Effector memory CD8-positive, alpha-beta T cell (primary cell): ENCODE measurements around the gene CYP26A1.

ENCODE experiments used
- ATAC-seq: fragments of 150-1000 bp; cut with Tn5 transposase; replicated peaks from 2 replicates; pipeline ENCODE4 v1.10.0; 2021; ENCODE audit warnings: mild to moderate bottlenecking, moderate library complexity
- DNase-seq, 3 experiments: peaks; one replicate each; pipeline ENCODE4 v3.0.0; 2021
- H3K27ac Mint-ChIP-seq, 2 donors: one replicate each; pipeline ENCODE4 v1.8.0; 2022; ENCODE audit warnings: mild to moderate bottlenecking in 2 of 2, mixed read lengths in 2 of 2, moderate library complexity in 2 of 2
- H3K27me3 Mint-ChIP-seq, 2 donors: one replicate each; pipeline ENCODE4 v1.8.0; 2022; ENCODE audit warnings: mixed read lengths in 2 of 2
- H3K36me3 Mint-ChIP-seq: one replicate; pipeline ENCODE4 v1.8.0; 2022; ENCODE audit warnings: mild to moderate bottlenecking, moderate library complexity, mixed read lengths; ENCODE audit not compliant: insufficient read depth
- H3K4me1 Mint-ChIP-seq, 2 donors: one replicate each; pipeline ENCODE4 v1.8.0; 2022; ENCODE audit warnings: low read depth in 2 of 2, mixed read lengths in 2 of 2
- H3K4me3 Mint-ChIP-seq, 2 donors: one replicate each; pipeline ENCODE4 v1.8.0; 2022; ENCODE audit warnings: mild to moderate bottlenecking in 2 of 2, mixed read lengths in 2 of 2, moderate library complexity in 2 of 2
- H3K9me3 Mint-ChIP-seq, 2 donors: one replicate each; pipeline ENCODE4 v1.8.0; 2022; ENCODE audit warnings: mixed read lengths in 2 of 2

The CYP26A1 gene

DNA sequence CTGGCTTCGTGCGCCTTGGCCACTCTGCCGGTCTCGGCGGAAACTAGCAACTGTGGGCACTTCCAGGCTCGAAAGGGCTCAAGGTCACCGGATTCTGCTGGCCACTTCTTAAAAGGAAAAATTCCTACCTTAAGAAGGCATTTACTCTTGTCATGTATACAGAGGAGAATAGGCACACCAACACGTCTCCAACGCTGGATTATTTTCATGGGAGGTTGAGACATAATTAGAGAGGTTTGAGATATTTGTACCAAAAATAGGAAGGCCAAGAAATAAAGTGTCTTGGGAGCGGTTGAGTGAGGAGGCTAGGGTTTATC, 4.5 kb upstream of the CYP26A1 start:
- DNase-seq (no peak), ATAC-seq (no peak)
- peaks cover 66 to 94% of the 10 kb centered on the region in 2 donors for H3K27me3 Mint-ChIP-seq
- H3K4me1 Mint-ChIP-seq, result peaks cover 10 to 18% of the 10 kb centered on the region in 2 donors
- H3K4me3 Mint-ChIP-seq, result no peak overlapping the region
- H3K36me3 Mint-ChIP-seq, result no peaks in the 10 kb centered on the region
- no peak overlapping the region for H3K27ac Mint-ChIP-seq
- H3K9me3 Mint-ChIP-seq, result no peaks in the 10 kb centered on the region

- Mint-ChIP-seq H3K27me3 (peaks cover 68 to 94% of the 10 kb centered on the region in 2 donors), H3K4me1 (peaks cover 11 to 24% of the 10 kb centered on the region in 2 donors), H3K36me3 (no peaks in the 10 kb centered on the region), H3K27ac (no peak overlapping the region), H3K9me3 (no peaks in the 10 kb centered on the region), H3K4me3 (peak overlapping the region in 1 of 2 donors; percentile 30)
- ATAC-seq (no peak), DNase-seq (no peak)
Measured at GRCh38 chr10:93070378-93071176, 3.1 kb upstream of the CYP26A1 start.

DNA sequence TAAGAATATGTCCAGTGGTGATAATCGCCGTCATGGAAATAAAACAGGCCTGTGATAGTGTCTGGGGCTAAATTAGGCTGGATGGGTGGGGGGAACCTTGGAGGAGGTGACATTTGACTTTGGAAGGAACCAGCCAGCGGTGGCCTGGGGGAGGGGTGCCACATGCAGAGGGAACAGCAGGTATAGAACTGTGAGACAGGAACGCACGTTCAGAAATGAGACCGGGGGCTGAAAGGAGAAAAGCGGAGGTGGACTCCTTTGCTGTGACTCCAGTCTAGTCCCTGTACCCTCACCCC, 2.6 kb upstream of the CYP26A1 start:
- no peaks in the 10 kb centered on the region for H3K9me3 Mint-ChIP-seq
- no peaks in the 10 kb centered on the region for H3K36me3 Mint-ChIP-seq
- no peak for DNase-seq
- peak overlapping the region in 1 of 2 donors; percentile 30 for H3K4me3 Mint-ChIP-seq
- ATAC-seq, result no peak
- H3K4me1 Mint-ChIP-seq, result peaks cover 10 to 28% of the 10 kb centered on the region in 2 donors
- H3K27ac Mint-ChIP-seq, result no peak overlapping the region
- H3K27me3 Mint-ChIP-seq, result peaks cover 71 to 97% of the 10 kb centered on the region in 2 donors

- ATAC-seq, result no peak
- Mint-ChIP-seq H3K36me3 (no peaks in the 10 kb centered on the region), H3K4me1 (peaks cover 10 to 28% of the 10 kb centered on the region in 2 donors), H3K27me3 (peaks cover 71 to 98% of the 10 kb centered on the region in 2 donors), H3K4me3 (peak overlapping the region in 1 of 2 donors; percentile 71), H3K27ac (no peak overlapping the region), H3K9me3 (no peaks in the 10 kb centered on the region)
- DNase-seq, result no peak
Measured at GRCh38 chr10:93071674-93072224, 1.9 kb upstream of the CYP26A1 start.

- H3K4me3 Mint-ChIP-seq, result peak overlapping the region; percentile 56 to 71
- no peaks in the 10 kb centered on the region for H3K36me3 Mint-ChIP-seq
- H3K27me3 Mint-ChIP-seq, result peaks cover 69 to 97% of the 10 kb centered on the region in 2 donors
- H3K9me3 Mint-ChIP-seq, result no peaks in the 10 kb centered on the region
- ATAC-seq, result no peak
- H3K4me1 Mint-ChIP-seq, result peaks cover 10 to 28% of the 10 kb centered on the region in 2 donors
- H3K27ac Mint-ChIP-seq, result no peak overlapping the region
- no peak for DNase-seq
Measured at GRCh38 chr10:93072225-93072712, 1.4 kb upstream of the CYP26A1 start.

GRCh38 chr10:93072713-93073538, 767 bp upstream of the CYP26A1 start:
- H3K27ac Mint-ChIP-seq, result no peak overlapping the region

DNA sequence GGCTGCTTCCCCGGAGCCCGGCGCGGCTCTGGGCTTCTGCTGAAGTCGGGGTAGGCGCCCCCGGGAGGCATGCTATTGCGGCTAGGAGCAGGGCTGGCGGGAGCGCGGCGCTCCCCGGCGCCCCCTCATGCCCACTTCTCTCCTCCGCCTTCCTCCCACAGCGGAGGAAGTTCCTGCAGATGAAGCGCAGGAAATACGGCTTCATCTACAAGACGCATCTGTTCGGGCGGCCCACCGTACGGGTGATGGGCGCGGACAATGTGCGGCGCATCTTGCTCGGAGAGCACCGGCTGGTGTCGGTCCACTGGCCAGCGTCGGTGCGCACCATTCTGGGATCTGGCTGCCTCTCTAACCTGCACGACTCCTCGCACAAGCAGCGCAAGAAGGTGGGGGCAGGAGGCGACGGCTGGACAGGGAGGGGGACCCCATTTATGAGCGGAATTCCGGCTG, 479 bp downstream of the CYP26A1 start:
- peaks cover 55 to 89% of the 10 kb centered on the region in 2 donors for H3K27me3 Mint-ChIP-seq
- ATAC-seq (no peak), DNase-seq (no peak)
- H3K36me3 Mint-ChIP-seq, result no peaks in the 10 kb centered on the region
- peak overlapping the region; percentile 77 to 85 for H3K4me3 Mint-ChIP-seq
- no peaks in the 10 kb centered on the region for H3K9me3 Mint-ChIP-seq
- peaks cover 6 to 23% of the 10 kb centered on the region in 2 donors for H3K4me1 Mint-ChIP-seq
- H3K27ac Mint-ChIP-seq, result no peak overlapping the region

More at GRCh38 chr10:93072713-93073538, 767 bp upstream of the CYP26A1 start:
- peak overlapping the region; percentile 56 to 71 for H3K4me3 Mint-ChIP-seq
- peaks cover 62 to 94% of the 10 kb centered on the region in 2 donors for H3K27me3 Mint-ChIP-seq
- no peaks in the 10 kb centered on the region for H3K9me3 Mint-ChIP-seq
- ATAC-seq (no peak), DNase-seq (no peak)
- no peaks in the 10 kb centered on the region for H3K36me3 Mint-ChIP-seq
- H3K4me1 Mint-ChIP-seq, result peaks cover 10 to 28% of the 10 kb centered on the region in 2 donors

DNA sequence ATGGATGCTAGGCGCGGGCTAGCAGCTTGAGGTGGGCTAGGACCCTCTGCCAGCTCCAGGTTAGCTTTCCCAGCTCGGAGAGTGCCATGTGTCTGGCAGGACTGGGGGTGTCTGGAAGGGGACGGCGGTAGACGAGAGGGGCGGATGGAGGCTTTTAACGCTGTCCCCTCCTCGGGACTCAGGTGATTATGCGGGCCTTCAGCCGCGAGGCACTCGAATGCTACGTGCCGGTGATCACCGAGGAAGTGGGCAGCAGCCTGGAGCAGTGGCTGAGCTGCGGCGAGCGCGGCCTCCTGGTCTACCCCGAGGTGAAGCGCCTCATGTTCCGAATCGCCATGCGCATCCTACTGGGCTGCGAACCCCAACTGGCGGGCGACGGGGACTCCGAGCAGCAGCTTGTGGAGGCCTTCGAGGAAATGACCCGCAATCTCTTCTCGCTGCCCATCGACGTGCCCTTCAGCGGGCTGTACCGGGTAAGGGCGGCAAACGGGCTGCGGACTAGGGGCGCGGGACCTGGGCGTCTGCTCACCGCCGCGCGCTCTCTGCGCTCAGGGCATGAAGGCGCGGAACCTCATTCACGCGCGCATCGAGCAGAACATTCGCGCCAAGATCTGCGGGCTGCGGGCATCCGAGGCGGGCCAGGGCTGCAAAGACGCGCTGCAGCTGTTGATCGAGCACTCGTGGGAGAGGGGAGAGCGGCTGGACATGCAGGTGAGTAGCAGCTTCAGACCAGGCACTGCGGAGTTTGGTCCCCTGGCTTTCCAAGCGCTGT, 1.1 kb downstream of the CYP26A1 start:
- no peaks in the 10 kb centered on the region for H3K36me3 Mint-ChIP-seq
- no peak overlapping the region for H3K27ac Mint-ChIP-seq
- DNase-seq (no peak), ATAC-seq (no peak)
- H3K4me3 Mint-ChIP-seq, result peak overlapping the region; percentile 77 to 85
- no peaks in the 10 kb centered on the region for H3K9me3 Mint-ChIP-seq
- peaks cover 6 to 23% of the 10 kb centered on the region in 2 donors for H3K4me1 Mint-ChIP-seq
- H3K27me3 Mint-ChIP-seq, result peaks cover 60 to 89% of the 10 kb centered on the region in 2 donors

GRCh38 chr10:93075369-93076221, 1.9 kb downstream of the CYP26A1 start:
- H3K4me3 Mint-ChIP-seq, result peak overlapping the region; percentile 38 to 85

DNA sequence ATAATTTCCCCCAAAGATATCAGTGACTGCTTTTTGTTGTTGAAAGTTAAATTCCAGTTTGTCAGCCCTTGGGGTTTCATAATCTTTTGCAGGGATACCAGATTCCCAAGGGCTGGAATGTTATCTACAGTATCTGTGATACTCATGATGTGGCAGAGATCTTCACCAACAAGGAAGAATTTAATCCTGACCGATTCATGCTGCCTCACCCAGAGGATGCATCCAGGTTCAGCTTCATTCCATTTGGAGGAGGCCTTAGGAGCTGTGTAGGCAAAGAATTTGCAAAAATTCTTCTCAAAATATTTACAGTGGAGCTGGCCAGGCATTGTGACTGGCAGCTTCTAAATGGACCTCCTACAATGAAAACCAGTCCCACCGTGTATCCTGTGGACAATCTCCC, 3.2 kb downstream of the CYP26A1 start:
- H3K27me3 Mint-ChIP-seq, result peaks cover 56 to 89% of the 10 kb centered on the region in 2 donors
- no peak for DNase-seq
- no peaks in the 10 kb centered on the region for H3K9me3 Mint-ChIP-seq
- peaks cover 9 to 28% of the 10 kb centered on the region in 2 donors for H3K4me1 Mint-ChIP-seq
- H3K27ac Mint-ChIP-seq, result no peak overlapping the region
- ATAC-seq, result no peak
- H3K36me3 Mint-ChIP-seq, result no peaks in the 10 kb centered on the region
- H3K4me3 Mint-ChIP-seq, result no peak overlapping the region

More at GRCh38 chr10:93075369-93076221, 1.9 kb downstream of the CYP26A1 start:
- Mint-ChIP-seq H3K27ac (no peak overlapping the region), H3K9me3 (no peaks in the 10 kb centered on the region), H3K4me1 (peaks cover 9 to 26% of the 10 kb centered on the region in 2 donors), H3K36me3 (no peaks in the 10 kb centered on the region), H3K27me3 (peaks cover 60 to 89% of the 10 kb centered on the region in 2 donors)
- DNase-seq (no peak), ATAC-seq (no peak)

DNA sequence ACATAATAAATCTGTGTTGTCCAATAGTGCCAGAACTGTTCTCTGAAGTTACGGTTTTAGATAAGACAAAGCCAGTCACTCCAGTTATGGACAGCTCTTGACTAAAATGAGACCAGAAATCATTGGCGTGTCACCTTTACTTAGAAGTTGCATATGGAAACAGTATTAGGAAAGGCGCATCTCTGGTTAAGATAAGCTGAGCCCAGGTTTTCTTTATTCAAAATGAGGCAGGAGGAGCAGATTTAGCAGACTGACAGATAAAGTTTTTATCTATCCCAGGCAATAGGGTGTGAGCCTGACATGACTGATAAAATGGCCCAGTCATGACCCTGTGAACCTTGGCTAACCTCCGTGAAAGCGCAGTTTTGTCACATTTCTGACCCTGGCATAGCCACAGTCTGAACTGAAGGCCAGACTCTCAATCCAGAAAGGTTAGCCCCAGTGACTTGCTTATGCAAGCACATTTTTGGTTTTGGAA, 4.2 kb downstream of the CYP26A1 start:
- H3K27ac Mint-ChIP-seq, result no peak overlapping the region
- no peak for DNase-seq

More for the DNA sequence above, 4.2 kb downstream of the CYP26A1 start:
- no peaks in the 10 kb centered on the region for H3K9me3 Mint-ChIP-seq
- no peak for ATAC-seq
- H3K4me3 Mint-ChIP-seq, result no peak overlapping the region
- H3K4me1 Mint-ChIP-seq, result peaks cover 9 to 24% of the 10 kb centered on the region in 2 donors
- peaks cover 49 to 80% of the 10 kb centered on the region in 2 donors for H3K27me3 Mint-ChIP-seq
- no peaks in the 10 kb centered on the region for H3K36me3 Mint-ChIP-seq
